HepG2 (cell line): ENCODE results near the gene PRKCE. TPM values are rescaled to one million over a fixed set of nuclear protein-coding genes. Genes with fewer than 3 reads are reported as not detected.

Source experiments
- CCAR2 ChIP-seq: fragments of 200-400 bp; formaldehyde crosslinking; optimal IDR thresholded peaks from 2 replicates; pipeline ENCODE3; 2018; ENCODE audit warnings: low read depth, mild to moderate bottlenecking, low read length, moderate library complexity
- FUBP1 ChIP-seq: sonication (generic); formaldehyde crosslinking; IDR thresholded peaks from 2 replicates; pipeline ENCODE4 v1.5.1; 2020; ENCODE audit warnings: missing genetic modification reagents, mild to moderate bottlenecking, borderline replicate concordance
- GLMP ChIP-seq: sonication (generic); formaldehyde crosslinking; IDR thresholded peaks from 2 replicates; pipeline ENCODE4 v1.9.0; 2021; ENCODE audit warnings: missing genetic modification reagents, mild to moderate bottlenecking, borderline replicate concordance
- HIVEP1 ChIP-seq: sonication (generic); formaldehyde crosslinking; IDR thresholded peaks from 2 replicates; pipeline ENCODE4 v1.4.0; 2020; ENCODE audit warnings: mild to moderate bottlenecking, missing genetic modification reagents
- LCORL ChIP-seq, 2 experiments: fragments of 450-650 bp in 1 of 2; sonication (generic) in 1 of 2; formaldehyde crosslinking in 1 of 2; IDR thresholded peaks; 2 replicates each; pipeline versions ENCODE4 v1.5.0 to v1.6.1; 2017 to 2020; ENCODE audit warnings: antibody characterized with exemption in 1 of 2, missing genetic modification reagents in 1 of 2
- MEF2D ChIP-seq: sonication (generic); formaldehyde crosslinking; IDR thresholded peaks from 2 replicates; pipeline ENCODE4 v1.5.1; 2020; ENCODE audit warnings: mild to moderate bottlenecking, missing genetic modification reagents
- NCOR1 ChIP-seq: fragments of 200-600 bp; sonication (generic); IDR thresholded peaks from 2 replicates; pipeline ENCODE4 v1.7.0; 2017; ENCODE audit warnings: antibody characterized with exemption, low read length, borderline replicate concordance
- RAD51 ChIP-seq: fragments of 450-650 bp; IDR thresholded peaks from 2 replicates; pipeline ENCODE4 v1.6.1; 2016; ENCODE audit warnings: borderline replicate concordance
- SMARCE1 ChIP-seq: fragments of 450-650 bp; IDR thresholded peaks from 2 replicates; pipeline ENCODE4 v1.6.1; 2017; ENCODE audit warnings: borderline replicate concordance
- SRY ChIP-seq: sonication (generic); formaldehyde crosslinking; IDR thresholded peaks from 2 replicates; pipeline ENCODE4 v1.8.0; 2022; ENCODE audit warnings: mild to moderate bottlenecking, missing genetic modification reagents
- TRIM22 ChIP-seq: fragments of 450-650 bp; IDR thresholded peaks from 2 replicates; pipeline ENCODE4 v1.6.1; 2017
- ZHX2 ChIP-seq, 2 experiments: sonication (generic) in 1 of 2; formaldehyde crosslinking in 1 of 2; IDR thresholded peaks; 2 replicates each; pipeline versions ENCODE4 v1.6.1 to v1.9.0; 2014 to 2022; ENCODE audit warnings: antibody characterized with exemption in 1 of 2, borderline replicate concordance in 1 of 2, inconsistent platforms in 1 of 2, low read depth in 1 of 2, missing genetic modification reagents in 1 of 2
- ZNF30 ChIP-seq: sonication (generic); formaldehyde crosslinking; IDR thresholded peaks from 2 replicates; pipeline ENCODE4 v1.5.0; 2020; ENCODE audit warnings: mild to moderate bottlenecking, missing genetic modification reagents
- ZNF343 ChIP-seq: sonication (generic); formaldehyde crosslinking; IDR thresholded peaks from 2 replicates; pipeline ENCODE4 v1.4.0; 2020; ENCODE audit warnings: mild to moderate bottlenecking, missing genetic modification reagents
- ZNF430 ChIP-seq: sonication (generic); formaldehyde crosslinking; IDR thresholded peaks from 2 replicates; pipeline ENCODE4 v1.9.0; 2021; ENCODE audit warnings: mild to moderate bottlenecking, missing genetic modification reagents
- ZNF564 ChIP-seq: sonication (generic); formaldehyde crosslinking; IDR thresholded peaks from 2 replicates; pipeline ENCODE4 v1.8.1; 2023; ENCODE audit warnings: mild to moderate bottlenecking, missing genetic modification reagents
- polyA plus RNA-seq, 8 experiments: library from polyadenylated mRNA; depleted of rRNA in 3 of 8; stranded (reverse) in 7 of 8; unstranded in 1 of 8; fragments of >200 nt; fragmentation: Illumina TruSeq in 4 of 8; extraction: Trizol in 4 of 8; gene quantifications; 2 replicates each; pipeline versions ENCODE4 v1.2.1 to v1.2.3, GENCODE V29; 2011 to 2016; ENCODE audit warnings: low read depth in 4 of 8, missing spikeins in 1 of 8, mixed read lengths in 1 of 8; ENCODE audit not compliant: insufficient read depth in 1 of 8
- total RNA-seq, 5 experiments: library from RNA; depleted of rRNA; stranded (reverse); fragments of >200 nt; fragmentation: Illumina TruSeq; extraction: Trizol; gene quantifications; 2 replicates each; pipeline ENCODE4 v1.2.3, GENCODE V29; 2016; ENCODE audit warnings: low read depth in 1 of 5
- TF ChIP-seq, protein P1 (sequence below): sonication (generic); formaldehyde crosslinking; IDR thresholded peaks from 2 replicates; pipeline ENCODE4 v1.5.0; 2020; ENCODE audit warnings: missing genetic modification reagents

The PRKCE gene
- total and polyA plus RNA-seq, 2 of the 13 experiments (the other 11 are each of a cell fraction or from before 2014, with no cell fraction given): 1.0 to 3.9 TPM

DNA sequence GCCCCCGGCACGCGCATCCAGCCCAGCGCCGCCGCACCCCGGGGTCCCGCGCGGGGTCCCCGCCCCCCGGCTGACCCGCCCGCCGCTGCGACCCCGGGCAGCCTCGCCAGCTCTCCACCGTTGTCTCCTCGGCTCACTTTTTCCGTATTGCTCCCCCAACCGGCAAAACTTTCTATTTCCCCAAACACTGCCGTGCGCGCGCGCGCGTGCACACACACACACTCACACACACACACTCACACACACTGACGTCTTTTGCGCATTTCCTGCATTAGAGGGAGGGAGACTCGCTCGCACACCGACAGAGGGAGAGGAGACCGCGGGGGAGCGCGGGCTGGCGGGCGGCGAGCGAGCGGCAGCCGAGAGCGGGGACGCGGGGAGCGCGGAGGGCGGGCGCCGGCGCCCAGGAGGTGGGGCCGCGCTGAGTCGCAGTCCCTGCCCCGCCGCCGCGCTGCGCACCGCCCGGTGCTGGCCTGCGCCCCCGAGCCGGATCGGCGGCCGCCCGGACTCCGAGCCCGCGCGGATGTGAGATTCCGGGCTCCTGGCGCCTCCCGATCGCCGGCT lies 542 bp upstream of the PRKCE start (continued):
- TF ChIP-seq SRY (CRISPR knock-in tag) (peak; percentile 27; the same call in 1 of the 2 replicates), LCORL (IDR thresholded peaks at IDR 0.05) (peak; percentile 73; the same call in 1 of the 2 replicates), LCORL (CRISPR knock-in tag; IDR thresholded peaks at IDR 0.05) (peak; percentile 29; the same call in 1 of the 2 replicates), ZNF30 (CRISPR knock-in tag) (no peak), TRIM22 (no peak), ZNF564 (CRISPR knock-in tag) (0 out of 2 replicates have a peak, but pooled peaks have one; percentile 15), HIVEP1 (CRISPR knock-in tag) (peak; percentile 11; the same call in 1 of the 2 replicates), FUBP1 (CRISPR knock-in tag) (no peak), CCAR2 (no peak), ZHX2 (IDR thresholded peaks at IDR 0.05; ENCODE audit: low read depth) (peak; percentile 78), ZHX2 (CRISPR knock-in tag; IDR thresholded peaks at IDR 0.05; ENCODE audit: borderline replicate concordance) (peak; percentile 86; the same call in 1 of the 2 replicates), GLMP (CRISPR knock-in tag) (no peak), SMARCE1 (no peak), NCOR1 (peak; percentile 5; the same call in 1 of the 2 replicates), RAD51 (no peak), ZNF343 (CRISPR knock-in tag) (0 out of 2 replicates have a peak, but pooled peaks have one; percentile 45), MEF2D (CRISPR knock-in tag) (peak; percentile 46; the same call in 1 of the 2 replicates), ZNF430 (CRISPR knock-in tag) (peak; percentile 87)
- TF ChIP-seq, protein P1, sequence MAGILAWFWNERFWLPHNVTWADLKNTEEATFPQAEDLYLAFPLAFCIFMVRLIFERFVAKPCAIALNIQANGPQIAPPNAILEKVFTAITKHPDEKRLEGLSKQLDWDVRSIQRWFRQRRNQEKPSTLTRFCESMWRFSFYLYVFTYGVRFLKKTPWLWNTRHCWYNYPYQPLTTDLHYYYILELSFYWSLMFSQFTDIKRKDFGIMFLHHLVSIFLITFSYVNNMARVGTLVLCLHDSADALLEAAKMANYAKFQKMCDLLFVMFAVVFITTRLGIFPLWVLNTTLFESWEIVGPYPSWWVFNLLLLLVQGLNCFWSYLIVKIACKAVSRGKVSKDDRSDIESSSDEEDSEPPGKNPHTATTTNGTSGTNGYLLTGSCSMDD (CRISPR knock-in tag): no peak
